ENCODE data around the gene FAM135A. TPM values are rescaled to one million over a fixed set of nuclear protein-coding genes. Genes with fewer than 3 reads are reported as not detected.

The FAM135A gene
- total and polyA plus RNA-seq, 2 of the 4 experiments (the other 2 are of a cell fraction): 2.2 to 7.9 TPM

GRCh38 chr6:70409216-70409615 lies 4.1 kb upstream of the FAM135A start:
- H3K4me1 ChIP-seq (ENCODE audit: control insufficient read depth, insufficient read depth, low read length): no peaks in the 10 kb centered on the region
- H3K4me3 ChIP-seq (ENCODE audit: insufficient read depth, low read depth, low read length): no peak overlapping the region
- in situ Hi-C loops (cut with MboI; ENCODE audit: low sequenced_read_pairs): no loop called here
- no peak for ATAC-seq (ENCODE audit: low read depth)
- H2BK120ac ChIP-seq (ENCODE audit: low read depth, low read length): no peak overlapping the region
- H3K18ac ChIP-seq (ENCODE audit: low read depth, low read length): no peak overlapping the region
- peaks cover 1% of the 10 kb centered on the region; the same call in 1 of the 2 replicates for H3K27me3 ChIP-seq (ENCODE audit: control insufficient read depth, insufficient read depth, low read length)
- no peak overlapping the region for H3K14ac ChIP-seq (replicated peaks; ENCODE audit: low read depth, low read length)
- ChIA-PET CTCF (interaction anchor here (0.6 kb wide), 1 partner anchor 42 kb away, joined by 3 read pairs; no protein-coding TSS in a partner anchor), POLR2A (ENCODE audit: unreplicated experiment) (no interaction called here)
- no peak overlapping the region for H3K4ac ChIP-seq (ENCODE audit: low read depth, low read length)
- no peak for DNase-seq
- no TSS peak for BruUV-seq (replicated peaks)
- H2AK5ac ChIP-seq (ENCODE audit: low read depth, low read length): no peak overlapping the region
- no peak overlapping the region for H2BK5ac ChIP-seq (ENCODE audit: low read depth, low read length, poor library complexity, severe bottlenecking)
- dilution Hi-C loops (cut with HindIII; ENCODE audit: low sequenced_read_pairs, unreplicated experiment): no loop called here
- no CpG with 5 or more reads among the region's 2 CpGs for WGBS, 2 experiments (ENCODE audit: extremely low coverage in 2 of 2, insufficient read length in 1 of 2)
- intact Hi-C loops (cut with micrococcal nuclease): no loop called here
- H3K9me1 ChIP-seq (ENCODE audit: insufficient read depth, low read length): no peaks in the 10 kb centered on the region
- H3K4me2 ChIP-seq (ENCODE audit: low read depth, low read length): no peak overlapping the region
- no peak overlapping the region for H4K5ac ChIP-seq (ENCODE audit: low read depth, low read length)
- H3K36me3 ChIP-seq (ENCODE audit: control insufficient read depth, insufficient read depth, low read length): no peaks in the 10 kb centered on the region
- H3K9ac ChIP-seq (ENCODE audit: low read depth, low read length): no peak overlapping the region
- H2BK20ac ChIP-seq (ENCODE audit: low read depth, low read length): no peak overlapping the region
- H4K91ac ChIP-seq (ENCODE audit: insufficient read depth, low read depth, low read length): no peak overlapping the region
- no peak overlapping the region for H2AFZ ChIP-seq (replicated peaks; ENCODE audit: low read length, poor library complexity)
- H2AK9ac ChIP-seq (replicated peaks; ENCODE audit: low read depth, low read length, poor library complexity): no peak overlapping the region
- no peak for TF ChIP-seq SMC3 (IDR thresholded peaks at IDR 0.05; ENCODE audit: low read depth, low read length)
- no peak for TF ChIP-seq BHLHE40 (IDR thresholded peaks at IDR 0.05; ENCODE audit: low read depth, low read length)
- TF ChIP-seq FOS (IDR thresholded peaks at IDR 0.05; ENCODE audit: low read depth, low read length): no peak
- no peak for TF ChIP-seq ELK1 (IDR thresholded peaks at IDR 0.05; ENCODE audit: borderline replicate concordance, low read depth, low read length)
- no peak for TF ChIP-seq POLR2A (IDR thresholded peaks at IDR 0.05; ENCODE audit: low read depth, low read length)
- TF ChIP-seq CHD1 (IDR thresholded peaks at IDR 0.05; ENCODE audit: low read depth, low read length): no peak
- no peak for TF ChIP-seq CEBPB (IDR thresholded peaks at IDR 0.05; ENCODE audit: low read depth, low read length)
- TF ChIP-seq MAZ (IDR thresholded peaks at IDR 0.05; ENCODE audit: borderline replicate concordance, low read depth, low read length): no peak
- no peak for TF ChIP-seq CTCF (conservative IDR thresholded peaks at IDR 0.05; ENCODE audit: low read depth, low read length)
- no peak for TF ChIP-seq RCOR1 (IDR thresholded peaks at IDR 0.05; ENCODE audit: insufficient replicate concordance, low read length)
- no peak for TF ChIP-seq MXI1 (IDR thresholded peaks at IDR 0.05; ENCODE audit: borderline replicate concordance, low read depth, low read length)
- H3K56ac ChIP-seq (ENCODE audit: extremely low read depth, insufficient read depth, low read length): no peak overlapping the region
- no peak overlapping the region for H3K23ac ChIP-seq (ENCODE audit: low read depth, low read length)
- no peak overlapping the region for H2BK15ac ChIP-seq (ENCODE audit: low read depth, low read length)
- peaks cover 0 to 5% of the 10 kb centered on the region in 2 experiments; a peak in 1 of 4 replicates for H3K79me1 ChIP-seq (ENCODE audit: low read depth in 1 of 2, low read length in 2 of 2)
- no peak overlapping the region for H4K8ac ChIP-seq (ENCODE audit: low read depth in 2 of 2, low read length in 2 of 2)
- H4K20me1 ChIP-seq (ENCODE audit: insufficient read depth, low read length): no peaks in the 10 kb centered on the region
- H3K27ac ChIP-seq (ENCODE audit: insufficient read depth, low read length): no peak overlapping the region
- H3K9me3 ChIP-seq (ENCODE audit: control insufficient read depth, insufficient read depth, low read length): no peaks in the 10 kb centered on the region

All from IMR-90 (cell line).